AG04450 (cell line): Measurements from ENCODE around the gene TMIGD3. TPM values are rescaled to one million over a fixed set of nuclear protein-coding genes. Genes with fewer than 3 reads are reported as not detected.

Experiments
- CTCF ChIA-PET: fragments of 300-600, 350-600 bp; formaldehyde crosslinking; extraction: SDS; loops from one replicate; lab custom pipeline; 2022; ENCODE audit warnings: antibody characterized with exemption, inconsistent platforms; lab: Charles Lee
- POLR2A ChIA-PET: fragments of 350-600 bp; formaldehyde crosslinking; extraction: SDS; loops from one replicate; lab custom pipeline; 2021; ENCODE audit warnings: antibody characterized with exemption, inconsistent platforms; lab: Yijun Ruan, JAX
- DNase-seq: peaks from one replicate; pipeline ENCODE4 v3.0.0-alpha.2; 2011; ENCODE audit warnings: low read depth, low spot score
- H3K27ac ChIP-seq: one replicate; pipeline ENCODE4 v1.5.1; 2012; ENCODE audit warnings: low read depth, low read length, control low read depth
- H3K27me3 ChIP-seq: one replicate; pipeline ENCODE4 v1.6.0; 2012; ENCODE audit warnings: low read length; ENCODE audit not compliant: control insufficient read depth, insufficient read depth
- H3K4me3 ChIP-seq: 2 replicates; pipeline ENCODE4 v1.5.1; 2011; ENCODE audit warnings: mild to moderate bottlenecking, low read depth, low read length, control low read depth
- H3K9me3 ChIP-seq: 2 replicates; pipeline ENCODE4 v1.5.1; 2012; ENCODE audit warnings: low read length; ENCODE audit not compliant: control insufficient read depth, insufficient read depth
- CTCF ChIP-seq: IDR thresholded peaks from 2 replicates; pipeline ENCODE4 v1.5.1; 2011; ENCODE audit warnings: low read depth, low read length, control low read depth, inconsistent platforms
- polyA plus RNA-seq: library from polyadenylated mRNA; depleted of rRNA; stranded (reverse); fragments of >200 nt; gene quantifications from 2 replicates; pipeline ENCODE4 v1.2.3, GENCODE V29; 2011

Gene TMIGD3
- polyA plus RNA-seq, 1 experiment, result not detected

DNA sequence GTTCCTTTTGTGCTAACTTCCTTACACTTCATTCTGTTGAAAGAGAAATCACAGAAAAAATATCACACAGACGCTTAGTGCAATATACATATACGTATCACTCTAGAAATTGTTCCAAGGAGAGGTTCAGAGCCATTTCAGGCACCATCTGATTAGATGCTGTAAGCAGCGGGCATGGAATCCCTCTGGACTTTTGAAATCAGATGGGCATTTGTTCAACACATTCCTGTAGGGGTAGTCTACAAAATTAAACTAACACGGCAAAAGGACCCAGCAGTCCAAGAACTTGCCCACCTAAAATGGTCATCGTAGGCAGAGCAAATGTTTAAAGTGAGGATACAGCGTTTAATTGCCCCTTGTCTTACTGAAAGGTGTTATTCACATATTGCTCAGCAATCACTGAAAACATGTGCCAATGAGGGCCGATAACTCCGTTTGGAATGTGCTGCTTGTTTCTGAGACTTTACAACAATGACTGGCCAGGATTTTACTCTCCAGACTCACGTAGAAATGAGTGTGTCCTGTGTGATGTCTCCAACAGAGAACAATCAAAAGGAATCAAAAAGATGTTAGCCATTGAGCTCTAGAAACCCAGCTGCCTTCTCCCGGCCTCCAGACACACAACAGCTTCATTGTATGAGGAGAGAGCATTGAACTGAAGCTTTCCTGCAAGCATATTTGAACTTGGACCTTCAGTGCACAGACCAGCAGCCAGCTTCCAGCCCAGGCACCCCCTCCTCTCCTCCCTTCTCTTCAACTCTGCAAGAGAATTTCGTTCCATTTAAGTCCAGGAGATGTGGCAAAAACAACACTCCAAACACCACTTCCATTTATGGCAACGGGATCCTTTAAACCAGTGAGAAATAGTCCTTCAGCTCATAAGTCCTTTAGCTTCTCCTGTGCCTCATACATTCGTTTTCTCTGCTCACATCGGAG, 32.1 kb upstream of the TMIGD3 start:
- Histone ChIP-seq H3K4me3 (no peak overlapping the region), H3K9me3 (no peaks in the 10 kb centered on the region), H3K27ac (no peak overlapping the region), H3K27me3 (no peaks in the 10 kb centered on the region)
- CTCF ChIA-PET, result interaction anchor here (1.2 to 4.1 kb wide), 2 partner anchors 27 to 219 kb away, joined by 3 to 20 read pairs; no protein-coding TSS in a partner anchor
- TF ChIP-seq CTCF, result no peak
- no peak for DNase-seq
- POLR2A ChIA-PET, result interaction anchor here (1.2 kb wide), 1 partner anchor 28 kb away, joined by 4 read pairs; no protein-coding TSS in a partner anchor

DNA sequence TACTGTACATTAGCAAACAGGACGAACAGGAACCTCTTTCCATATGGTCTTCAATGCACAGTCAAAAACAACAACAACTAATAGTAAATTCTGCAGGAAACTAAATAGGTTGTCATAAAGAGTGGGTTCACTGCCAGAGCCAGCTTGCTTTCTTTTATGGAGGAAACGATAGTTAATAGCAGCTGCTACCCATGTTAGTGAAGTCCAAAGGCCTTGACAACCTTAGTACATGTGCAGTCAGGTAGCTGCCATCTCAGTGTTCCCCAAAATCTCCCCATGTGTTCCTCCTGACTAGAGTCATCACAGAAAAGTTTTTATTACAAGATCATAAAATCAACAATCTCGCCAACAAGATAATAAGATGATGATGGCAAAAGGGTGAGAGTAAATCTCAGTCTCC, 16.6 kb upstream of the TMIGD3 start:
- no peaks in the 10 kb centered on the region; the same call in 1 of the 2 replicates for H3K9me3 ChIP-seq
- no peaks in the 10 kb centered on the region for H3K27me3 ChIP-seq
- no peak for DNase-seq
- H3K27ac ChIP-seq, result no peak overlapping the region
- ChIA-PET CTCF (no interaction called here), POLR2A (no interaction called here)
- no peak for TF ChIP-seq CTCF
- no peak overlapping the region for H3K4me3 ChIP-seq

DNA sequence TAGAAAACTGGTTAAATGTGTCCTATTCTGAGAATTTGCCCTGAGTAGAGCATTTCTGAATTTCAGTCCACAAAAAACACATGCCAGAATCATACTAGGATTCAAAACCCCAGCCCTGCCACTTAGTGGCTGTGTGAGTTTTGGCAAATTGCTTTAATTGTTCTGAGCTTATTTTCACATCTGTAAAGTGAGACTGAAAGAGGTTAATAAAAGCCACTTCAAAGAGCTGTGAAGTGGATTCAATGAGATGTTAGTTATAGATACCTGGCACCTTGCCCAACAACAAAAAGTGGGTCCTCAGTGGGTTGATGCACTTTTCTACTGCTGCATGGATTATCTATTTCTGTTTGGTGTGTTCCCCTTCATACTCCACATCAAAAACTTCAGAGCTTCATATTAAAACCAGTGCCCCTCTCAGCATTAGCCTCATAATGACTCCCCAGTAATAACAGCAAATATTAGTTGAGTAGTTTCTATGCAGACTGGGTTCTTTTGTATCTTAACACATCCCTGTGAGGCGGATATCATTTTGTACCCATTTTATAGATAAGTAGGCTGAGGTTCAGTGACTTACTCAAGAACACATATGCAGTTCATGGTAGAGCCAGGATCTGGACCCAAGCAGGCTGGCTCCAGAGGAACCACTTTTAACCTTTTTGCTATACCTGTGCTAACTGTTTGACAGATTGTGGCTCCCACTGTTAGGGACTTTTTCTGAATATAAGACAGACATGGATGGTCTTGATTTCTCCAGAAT, 14.2 kb upstream of the TMIGD3 start:
- ChIA-PET POLR2A (no interaction called here), CTCF (interaction anchor here (1.6 to 2.4 kb wide), 3 partner anchors 10 to 197 kb away, joined by 6 to 28 read pairs (median 8); no protein-coding TSS in a partner anchor)
- Histone ChIP-seq H3K27me3 (no peaks in the 10 kb centered on the region), H3K4me3 (no peak overlapping the region), H3K27ac (no peak overlapping the region), H3K9me3 (no peaks in the 10 kb centered on the region)
- TF ChIP-seq CTCF, result no peak
- DNase-seq, result no peak

DNA sequence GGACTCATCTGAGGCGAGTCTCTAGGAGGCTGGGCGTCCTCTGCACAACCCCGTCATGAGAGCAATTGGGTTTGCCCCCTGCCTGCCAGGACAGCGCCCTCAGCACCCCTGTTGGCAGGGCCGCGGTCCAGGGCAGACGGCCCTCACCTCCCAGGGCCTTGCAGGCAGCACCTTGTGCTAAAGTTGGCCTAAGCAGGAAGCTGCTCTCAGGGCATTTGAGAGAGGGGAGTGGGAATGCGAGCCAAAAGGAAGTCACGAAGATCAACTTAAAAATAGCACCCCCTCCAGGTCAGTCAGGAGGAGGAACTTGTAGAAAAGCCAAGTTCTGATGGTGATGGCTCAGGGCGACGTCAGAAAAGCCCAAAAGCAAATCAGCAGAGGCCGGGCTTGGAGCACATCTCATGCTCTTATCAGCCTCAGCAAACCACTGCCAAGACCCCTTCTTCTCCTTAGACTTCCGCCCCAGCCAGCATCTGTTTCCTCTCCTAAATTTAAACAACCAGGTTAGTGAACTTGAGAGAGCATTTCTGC, 12.6 kb upstream of the TMIGD3 start:
- H3K27me3 ChIP-seq, result no peaks in the 10 kb centered on the region
- H3K4me3 ChIP-seq, result peak overlapping the region; percentile 41
- peak; percentile 44 for TF ChIP-seq CTCF
- DNase-seq, result no peak
- POLR2A ChIA-PET, result no interaction called here
- no peaks in the 10 kb centered on the region for H3K9me3 ChIP-seq
- CTCF ChIA-PET, result interaction anchor here (0.9 to 2.4 kb wide), 7 partner anchors 8 to 253 kb away, joined by 3 to 28 read pairs (median 5); no protein-coding TSS in a partner anchor
- peak overlapping the region; percentile 39 for H3K27ac ChIP-seq
